GM19397 (cell line): ENCODE results near the gene ANKRD60.

Experiments used
- ATAC-seq: cut with Tn5 transposase; IDR thresholded peaks from one replicate; pipeline ENCODE4 v1.9.1; 2021; ENCODE audit warnings: mild to moderate bottlenecking, moderate library complexity; ENCODE audit not compliant: unreplicated experiment

ANKRD60 gene

GRCh38 chr20:58196402-58197184 is 31.9 kb downstream of the ANKRD60 start:
- ATAC-seq, result no peak

GRCh38 chr20:58195047-58195446 is 33.4 kb downstream of the ANKRD60 start:
- no peak for ATAC-seq

GRCh38 chr20:58194175-58194791 is 34.2 kb downstream of the ANKRD60 start:
- ATAC-seq, result no peak

GRCh38 chr20:58192567-58192966 is 35.9 kb downstream of the ANKRD60 start:
- ATAC-seq, result no peak

GRCh38 chr20:58192065-58192464 is 36.4 kb downstream of the ANKRD60 start:
- no peak for ATAC-seq

- no peak for ATAC-seq
Observed at GRCh38 chr20:58188527-58188926, 39.9 kb downstream of the ANKRD60 start.

GRCh38 chr20:58184984-58185383 is 43.5 kb downstream of the ANKRD60 start:
- no peak for ATAC-seq

GRCh38 chr20:58184063-58184462 is 44.4 kb downstream of the ANKRD60 start:
- no peak for ATAC-seq

- ATAC-seq, result no peak
Observed at GRCh38 chr20:58182521-58183140, 45.8 kb downstream of the ANKRD60 start.

GRCh38 chr20:58179432-58180099 is 48.9 kb downstream of the ANKRD60 start:
- ATAC-seq, result no peak

GRCh38 chr20:58179083-58179431 is 49.4 kb downstream of the ANKRD60 start:
- no peak for ATAC-seq

GRCh38 chr20:58177799-58178198 is 50.7 kb downstream of the ANKRD60 start:
- no peak for ATAC-seq

GRCh38 chr20:58175836-58176235 is 52.6 kb downstream of the ANKRD60 start:
- ATAC-seq, result no peak

- ATAC-seq, result no peak
Observed at GRCh38 chr20:58175425-58175824, 53.0 kb downstream of the ANKRD60 start.

GRCh38 chr20:58174708-58175280 is 53.7 kb downstream of the ANKRD60 start:
- ATAC-seq, result no peak

GRCh38 chr20:58173930-58174707 is 54.3 kb downstream of the ANKRD60 start:
- no peak for ATAC-seq

GRCh38 chr20:58173091-58173490 is 55.4 kb downstream of the ANKRD60 start:
- ATAC-seq, result no peak

- ATAC-seq, result no peak
Observed at GRCh38 chr20:58171796-58172425, 56.5 kb downstream of the ANKRD60 start.

GRCh38 chr20:58169450-58169849 is 59.0 kb downstream of the ANKRD60 start:
- no peak for ATAC-seq

GRCh38 chr20:58168843-58169242 is 59.6 kb downstream of the ANKRD60 start:
- ATAC-seq, result no peak
